ENCODE results near the gene FOXO3B.
"Not testable (repeated sequence)": the region's sequence is repeated elsewhere in the genome, so short reads cannot be mapped to it uniquely, and the experiment has no call there.

- not testable (repeated sequence) for TF ChIP-seq POLR2A (IDR thresholded peaks at IDR 0.05; ENCODE audit: low read length); GATA1 (IDR thresholded peaks at IDR 0.05; ENCODE audit: low read depth, low read length)
Measured at GRCh38 chr17:18638357-18638756, 43.8 kb downstream of the FOXO3B start.
